ENCODE measurements around the gene PCOLCE2.
"Not testable (repeated sequence)": the region's sequence is repeated elsewhere in the genome, so short reads cannot be mapped to it uniquely, and the experiment has no call there.

The PCOLCE2 gene

DNA sequence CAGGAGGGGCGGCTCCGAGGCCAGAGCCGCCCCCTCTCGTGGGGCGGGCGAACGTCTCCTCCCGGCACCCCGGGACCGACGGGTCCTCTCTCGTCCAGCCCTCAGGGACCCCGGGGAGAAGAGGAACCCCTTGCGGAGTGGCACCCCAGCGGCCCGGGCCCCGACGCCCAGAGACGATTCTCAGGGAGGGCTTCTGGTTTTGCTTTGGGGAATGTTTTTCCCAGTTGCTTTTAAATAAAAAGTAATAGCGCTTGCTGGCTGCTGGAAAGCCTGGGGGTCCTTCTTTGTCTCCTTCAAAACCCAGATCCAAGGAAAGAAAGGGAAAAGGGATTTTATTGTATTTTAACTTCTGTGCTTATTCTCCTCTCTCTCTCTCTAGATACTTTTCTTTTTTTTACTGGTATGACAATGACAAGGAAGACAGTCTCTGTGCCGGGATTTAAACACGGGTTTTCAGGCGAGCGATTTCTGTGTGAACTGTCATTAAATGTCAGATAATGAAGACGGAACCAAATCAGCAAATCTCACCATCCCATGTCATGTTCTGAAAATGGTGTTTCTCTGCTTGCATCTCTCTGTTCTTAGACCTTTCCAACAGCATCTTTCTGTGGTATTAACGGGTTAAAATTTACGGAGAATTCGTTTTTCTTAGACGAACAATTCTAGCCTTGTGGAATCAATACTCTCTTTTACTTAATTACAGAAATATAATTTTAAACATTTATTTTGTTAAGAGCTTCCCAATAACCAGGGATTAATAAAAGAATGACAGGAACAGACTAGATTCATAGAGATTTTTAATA is 530 bp upstream of the PCOLCE2 start:
- peaks cover 0 to 3% (median 0%) of the 10 kb centered on the region in 5 donors for H3K27me3 ChIP-seq (ENCODE audit: control insufficient read depth in 5 of 5, insufficient read depth in 4 of 5, low read length in 5 of 5)
- H3K36me3 ChIP-seq (ENCODE audit: control insufficient read depth in 5 of 5, insufficient read depth in 5 of 5, low read length in 5 of 5), result peaks cover 0 to 5% (median 0%) of the 10 kb centered on the region in 5 donors
- H3K27ac ChIP-seq (ENCODE audit: low read depth, low read length), result peak overlapping the region; percentile 97
- peak overlapping the region in 4 of 5 donors; percentile 11 to 94 (median 84) for H3K9ac ChIP-seq (ENCODE audit: low read length in 5 of 5)
- peaks cover 0 to 47% (median 29%) of the 10 kb centered on the region in 5 donors for H3K4me1 ChIP-seq (ENCODE audit: control insufficient read depth in 5 of 5, insufficient read depth in 5 of 5, low read length in 5 of 5)
- H3K9me3 ChIP-seq (ENCODE audit: control insufficient read depth in 5 of 5, low read length in 5 of 5), result no peaks in the 10 kb centered on the region
- H3K4me3 ChIP-seq (ENCODE audit: low read depth in 1 of 5, low read length in 5 of 5), result peak overlapping the region; percentile 56 to 91 (median 76)

DNA sequence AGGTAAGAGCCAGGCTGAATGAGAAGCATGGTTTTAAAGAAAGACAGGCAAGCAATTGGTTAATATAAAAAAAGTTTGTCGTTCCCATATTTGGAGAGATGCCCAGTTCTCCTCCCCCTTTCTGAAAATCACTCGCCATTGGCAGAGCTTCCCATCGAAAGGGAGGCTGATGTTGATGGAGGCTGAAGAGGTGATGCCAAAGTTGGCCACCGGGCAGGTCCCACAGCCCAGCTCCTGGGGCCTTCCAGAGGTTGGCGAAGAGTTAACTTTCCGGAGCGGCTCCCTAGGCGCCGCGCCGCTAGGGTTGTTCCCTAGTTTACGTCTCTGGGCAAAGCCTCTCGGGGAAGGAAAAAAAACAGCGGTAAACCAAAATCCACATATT is 793 bp downstream of the PCOLCE2 start:
- peak overlapping the region; percentile 52 to 91 (median 76) for H3K4me3 ChIP-seq (ENCODE audit: low read depth in 1 of 5, low read length in 5 of 5)
- peak overlapping the region; percentile 97 for H3K27ac ChIP-seq (ENCODE audit: low read depth, low read length)
- peaks cover 0 to 47% (median 29%) of the 10 kb centered on the region in 5 donors for H3K4me1 ChIP-seq (ENCODE audit: control insufficient read depth in 5 of 5, insufficient read depth in 5 of 5, low read length in 5 of 5)
- H3K27me3 ChIP-seq (ENCODE audit: control insufficient read depth in 5 of 5, insufficient read depth in 4 of 5, low read length in 5 of 5), result peaks cover 0 to 3% (median 0%) of the 10 kb centered on the region in 5 donors
- no peaks in the 10 kb centered on the region for H3K9me3 ChIP-seq (ENCODE audit: control insufficient read depth in 5 of 5, low read length in 5 of 5)
- peaks cover 0 to 5% (median 0%) of the 10 kb centered on the region in 5 donors for H3K36me3 ChIP-seq (ENCODE audit: control insufficient read depth in 5 of 5, insufficient read depth in 5 of 5, low read length in 5 of 5)
- peak overlapping the region in 4 of 5 donors; percentile 11 to 94 (median 84) for H3K9ac ChIP-seq (ENCODE audit: low read length in 5 of 5)

DNA sequence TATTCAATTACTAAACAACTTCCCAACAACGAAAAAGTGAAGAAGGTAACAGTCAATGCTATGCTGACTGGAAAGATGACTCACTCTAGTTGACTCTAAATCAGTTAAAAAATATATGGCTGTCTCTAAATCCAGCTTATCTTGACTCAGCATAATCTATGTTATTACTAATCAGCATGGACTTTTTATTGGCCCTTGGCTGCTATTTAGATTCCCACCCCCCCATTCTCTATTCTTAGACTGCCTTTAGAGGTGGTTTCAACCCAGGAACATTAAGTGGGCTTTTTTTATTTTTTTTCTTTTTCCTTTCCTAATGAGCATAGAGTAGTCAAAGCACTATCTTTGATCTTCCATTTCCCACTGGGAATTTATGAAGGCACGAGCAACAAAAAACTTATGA is 1.9 kb downstream of the PCOLCE2 start:
- H3K36me3 ChIP-seq (ENCODE audit: control insufficient read depth in 5 of 5, insufficient read depth in 5 of 5, low read length in 5 of 5), result peaks cover 0 to 5% (median 0%) of the 10 kb centered on the region in 5 donors
- H3K27me3 ChIP-seq (ENCODE audit: control insufficient read depth in 5 of 5, insufficient read depth in 4 of 5, low read length in 5 of 5), result peaks cover 0 to 3% (median 0%) of the 10 kb centered on the region in 5 donors
- peak overlapping the region in 3 of 5 donors; percentile 52 to 85 (median 75) for H3K4me3 ChIP-seq (ENCODE audit: low read depth in 1 of 5, low read length in 5 of 5)
- H3K27ac ChIP-seq (ENCODE audit: low read depth, low read length), result peak overlapping the region; percentile 97
- peak overlapping the region in 4 of 5 donors; percentile 7 to 94 (median 74) for H3K9ac ChIP-seq (ENCODE audit: low read length in 5 of 5)
- H3K9me3 ChIP-seq (ENCODE audit: control insufficient read depth in 5 of 5, low read length in 5 of 5), result no peaks in the 10 kb centered on the region
- peaks cover 0 to 47% (median 29%) of the 10 kb centered on the region in 5 donors for H3K4me1 ChIP-seq (ENCODE audit: control insufficient read depth in 5 of 5, insufficient read depth in 5 of 5, low read length in 5 of 5)

DNA sequence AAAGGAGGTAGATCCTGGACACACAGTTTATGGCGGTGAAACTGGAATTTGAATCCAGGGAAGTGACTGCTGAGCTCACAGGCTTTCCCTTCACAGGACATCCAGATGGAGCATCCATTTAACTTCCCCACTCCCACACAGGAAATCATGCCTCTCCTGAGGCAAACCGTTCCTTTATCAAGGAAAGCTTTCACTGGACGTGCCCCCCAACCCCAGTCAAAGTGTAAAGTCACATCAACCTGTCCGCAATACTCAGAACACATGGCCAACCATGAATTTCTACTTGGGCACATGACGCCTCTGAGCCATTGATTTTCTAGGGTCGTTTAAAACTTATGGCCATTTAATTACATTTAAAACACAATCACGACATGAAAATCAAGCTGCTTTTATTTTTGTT is 2.9 kb downstream of the PCOLCE2 start:
- Histone ChIP-seq H3K9me3 (ENCODE audit: control insufficient read depth in 5 of 5, low read length in 5 of 5) (no peaks in the 10 kb centered on the region), H3K36me3 (ENCODE audit: control insufficient read depth in 5 of 5, insufficient read depth in 5 of 5, low read length in 5 of 5) (peaks cover 0 to 8% (median 0%) of the 10 kb centered on the region in 5 donors), H3K4me1 (ENCODE audit: control insufficient read depth in 5 of 5, insufficient read depth in 5 of 5, low read length in 5 of 5) (peaks cover 0 to 52% (median 29%) of the 10 kb centered on the region in 5 donors), H3K27me3 (ENCODE audit: control insufficient read depth in 5 of 5, insufficient read depth in 4 of 5, low read length in 5 of 5) (peaks cover 0 to 3% (median 0%) of the 10 kb centered on the region in 5 donors), H3K27ac (ENCODE audit: low read depth, low read length) (peak overlapping the region; percentile 97), H3K9ac (ENCODE audit: low read length in 5 of 5) (peak overlapping the region in 2 of 5 donors; percentile 14 to 94), H3K4me3 (ENCODE audit: low read depth in 1 of 5, low read length in 5 of 5) (no peak overlapping the region)

DNA sequence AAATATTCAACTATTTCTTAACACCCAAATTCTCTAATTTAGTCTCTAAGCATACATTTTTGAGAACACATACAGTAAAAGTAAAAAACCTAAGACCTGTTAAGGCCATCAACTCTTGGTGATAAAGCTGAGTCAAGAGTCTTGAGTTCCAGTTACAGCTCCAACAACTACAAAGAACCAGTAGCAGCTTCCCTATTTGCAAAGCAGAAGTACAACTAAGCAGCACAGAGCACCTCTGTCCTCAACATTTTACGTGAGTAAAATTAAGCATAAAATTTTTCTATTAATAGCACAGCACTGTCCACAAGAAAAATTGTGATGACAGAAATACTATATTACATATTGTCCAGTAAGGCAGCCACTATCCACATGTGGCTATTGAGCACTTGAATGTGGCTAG is 4.4 kb downstream of the PCOLCE2 start:
- H3K27ac ChIP-seq (ENCODE audit: low read depth, low read length), result peak overlapping the region; percentile 97
- H3K27me3 ChIP-seq (ENCODE audit: control insufficient read depth in 5 of 5, insufficient read depth in 4 of 5, low read length in 5 of 5), result peaks cover 0 to 3% (median 0%) of the 10 kb centered on the region in 5 donors
- H3K9me3 ChIP-seq (ENCODE audit: control insufficient read depth in 5 of 5, low read length in 5 of 5), result no peaks in the 10 kb centered on the region
- H3K4me1 ChIP-seq (ENCODE audit: control insufficient read depth in 5 of 5, insufficient read depth in 5 of 5, low read length in 5 of 5), result peaks cover 0 to 50% (median 28%) of the 10 kb centered on the region in 5 donors
- no peak overlapping the region for H3K4me3 ChIP-seq (ENCODE audit: low read depth in 1 of 5, low read length in 5 of 5)
- H3K9ac ChIP-seq (ENCODE audit: low read length in 5 of 5), result no peak overlapping the region
- peaks cover 0 to 8% (median 0%) of the 10 kb centered on the region in 5 donors for H3K36me3 ChIP-seq (ENCODE audit: control insufficient read depth in 5 of 5, insufficient read depth in 5 of 5, low read length in 5 of 5)

DNA sequence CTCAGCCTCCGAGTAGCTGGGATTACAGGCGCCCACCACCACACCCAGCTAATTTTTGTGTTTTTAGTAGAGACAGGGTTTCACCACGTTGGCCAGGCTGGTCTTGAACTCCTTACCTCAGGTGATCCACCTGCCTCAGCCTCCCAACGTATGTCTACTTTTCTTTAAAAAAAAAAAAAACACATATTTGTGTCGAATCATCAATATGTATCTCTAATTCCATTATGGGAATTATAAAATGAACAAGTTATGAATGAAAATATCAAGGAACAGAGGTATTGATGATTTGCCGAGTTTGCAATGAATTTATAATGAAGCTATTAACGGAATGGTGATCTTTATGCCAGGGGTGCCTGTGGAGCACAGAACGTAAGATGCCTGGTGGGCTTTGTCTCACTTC is 5.3 kb downstream of the PCOLCE2 start:
- H3K9me3 ChIP-seq (ENCODE audit: control insufficient read depth in 5 of 5, low read length in 5 of 5); H3K9ac ChIP-seq (ENCODE audit: low read length in 5 of 5); H3K36me3 ChIP-seq (ENCODE audit: control insufficient read depth in 5 of 5, insufficient read depth in 5 of 5, low read length in 5 of 5); H3K4me3 ChIP-seq (ENCODE audit: low read depth in 1 of 5, low read length in 5 of 5); H3K27me3 ChIP-seq (ENCODE audit: control insufficient read depth in 5 of 5, insufficient read depth in 4 of 5, low read length in 5 of 5): not testable (repeated sequence)
- H3K4me1 ChIP-seq (ENCODE audit: control insufficient read depth in 5 of 5, insufficient read depth in 5 of 5, low read length in 5 of 5), result peaks cover 0 to 50% (median 18%) of the 10 kb centered on the region in 5 donors
- peak overlapping the region; percentile 22 for H3K27ac ChIP-seq (ENCODE audit: low read depth, low read length)

DNA sequence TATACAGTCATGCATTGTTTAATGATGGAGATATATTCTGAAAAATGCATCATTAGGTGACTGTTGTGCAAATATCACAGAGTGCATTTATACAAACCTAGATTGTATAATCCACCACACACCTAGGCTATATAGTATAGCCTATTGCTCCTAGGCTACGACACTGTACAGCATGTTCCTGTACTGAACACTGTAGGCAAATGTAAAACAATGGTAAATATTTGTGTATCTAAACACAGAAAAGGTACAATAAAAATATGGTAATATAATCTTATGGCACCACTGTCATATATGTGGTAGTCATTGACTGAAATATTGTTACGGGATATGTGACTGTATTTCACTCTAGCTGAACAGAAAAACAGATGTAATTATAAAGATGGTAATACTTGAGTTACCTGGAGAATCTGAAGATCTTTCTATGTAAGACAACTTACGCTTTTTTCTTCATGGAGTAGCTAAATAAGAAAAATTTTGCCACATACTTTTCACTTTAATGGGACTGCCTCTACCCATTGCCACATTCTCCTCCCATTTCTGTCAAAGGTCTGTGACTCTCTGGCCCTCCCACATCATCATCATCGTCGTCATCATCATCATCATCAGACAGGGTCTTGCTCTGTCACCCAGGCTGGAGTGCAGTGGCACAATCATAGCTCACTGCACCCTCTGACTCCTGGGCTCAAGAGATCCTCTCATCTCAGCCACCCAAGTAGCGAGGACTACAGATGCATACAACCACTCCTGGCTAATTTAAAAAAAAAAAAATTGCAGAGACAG is 7.2 kb downstream of the PCOLCE2 start:
- H3K36me3 ChIP-seq (ENCODE audit: control insufficient read depth in 5 of 5, insufficient read depth in 5 of 5, low read length in 5 of 5), result peaks cover 0 to 8% (median 0%) of the 10 kb centered on the region in 5 donors
- H3K4me3 ChIP-seq (ENCODE audit: low read depth in 1 of 5, low read length in 5 of 5), result no peak overlapping the region
- peaks cover 3 to 45% (median 4%) of the 10 kb centered on the region in 5 donors for H3K4me1 ChIP-seq (ENCODE audit: control insufficient read depth in 5 of 5, insufficient read depth in 5 of 5, low read length in 5 of 5)
- H3K27me3 ChIP-seq (ENCODE audit: control insufficient read depth in 5 of 5, insufficient read depth in 4 of 5, low read length in 5 of 5), result no peaks in the 10 kb centered on the region
- no peak overlapping the region for H3K27ac ChIP-seq (ENCODE audit: low read depth, low read length)
- no peaks in the 10 kb centered on the region for H3K9me3 ChIP-seq (ENCODE audit: control insufficient read depth in 5 of 5, low read length in 5 of 5)
- no peak overlapping the region for H3K9ac ChIP-seq (ENCODE audit: low read length in 5 of 5)

DNA sequence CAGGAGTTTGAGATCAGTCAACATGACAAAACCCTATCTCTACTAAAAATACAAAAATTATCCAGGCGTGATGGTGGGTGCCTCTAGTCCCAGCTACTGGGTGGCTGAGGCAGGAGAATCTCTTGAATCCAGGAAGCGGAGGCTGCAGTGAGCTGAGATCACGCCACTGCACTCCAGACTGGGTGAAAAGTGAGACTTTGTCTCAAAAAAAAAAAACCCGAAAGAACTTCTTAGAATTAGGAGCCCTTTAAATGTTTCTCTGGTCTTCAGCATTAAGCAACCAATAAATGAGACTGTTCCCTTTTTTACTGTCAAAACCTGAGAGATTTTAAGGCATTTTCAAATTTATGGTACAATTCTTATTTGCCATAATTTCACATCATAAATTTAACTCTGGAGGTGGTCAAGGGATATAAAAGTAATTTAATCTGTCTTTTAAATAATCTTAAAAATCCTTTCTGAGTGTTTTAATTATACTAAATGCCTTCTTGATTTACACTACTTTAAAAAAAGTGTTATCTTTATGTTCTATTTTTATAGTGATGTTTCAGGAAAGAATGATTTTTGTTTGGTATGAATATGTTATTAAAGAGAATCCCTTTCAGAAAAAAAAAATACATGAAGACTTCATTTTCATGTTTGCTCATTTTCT is 10.1 kb downstream of the PCOLCE2 start:
- Histone ChIP-seq H3K27me3 (ENCODE audit: control insufficient read depth in 5 of 5, insufficient read depth in 4 of 5, low read length in 5 of 5) (no peaks in the 10 kb centered on the region), H3K9me3 (ENCODE audit: control insufficient read depth in 5 of 5, low read length in 5 of 5) (no peaks in the 10 kb centered on the region), H3K9ac (ENCODE audit: low read length in 5 of 5) (peak overlapping the region in 3 of 5 donors; percentile 58 to 74 (median 62)), H3K27ac (ENCODE audit: low read depth, low read length) (peak overlapping the region; percentile 93), H3K4me3 (ENCODE audit: low read depth in 1 of 5, low read length in 5 of 5) (no peak overlapping the region), H3K36me3 (ENCODE audit: control insufficient read depth in 5 of 5, insufficient read depth in 5 of 5, low read length in 5 of 5) (peaks cover 0 to 12% (median 2%) of the 10 kb centered on the region in 5 donors), H3K4me1 (ENCODE audit: control insufficient read depth in 5 of 5, insufficient read depth in 5 of 5, low read length in 5 of 5) (peaks cover 0 to 29% (median 4%) of the 10 kb centered on the region in 5 donors)

DNA sequence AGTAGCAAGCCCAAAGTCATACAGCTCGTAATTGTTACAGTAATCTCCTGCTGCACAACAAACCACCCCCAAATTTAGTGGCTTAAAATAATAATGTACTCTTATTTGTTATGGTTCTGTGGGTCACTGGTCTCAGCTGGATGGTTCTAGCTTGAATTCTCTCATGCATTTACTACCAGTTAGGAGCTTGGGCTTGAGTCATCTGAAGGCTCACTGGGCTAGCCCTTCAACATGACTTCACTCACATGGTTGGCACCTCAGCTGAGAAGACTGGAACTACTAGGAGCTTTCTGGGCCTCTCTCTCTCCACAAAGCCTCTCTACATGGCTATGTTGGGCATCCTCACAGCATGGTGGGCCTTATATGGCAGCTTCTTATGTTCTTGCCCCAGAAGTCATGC is 12.5 kb downstream of the PCOLCE2 start:
- H3K27ac ChIP-seq (ENCODE audit: low read depth, low read length), result peak overlapping the region; percentile 93
- H3K27me3 ChIP-seq (ENCODE audit: control insufficient read depth in 5 of 5, insufficient read depth in 4 of 5, low read length in 5 of 5), result no peaks in the 10 kb centered on the region
- H3K36me3 ChIP-seq (ENCODE audit: control insufficient read depth in 5 of 5, insufficient read depth in 5 of 5, low read length in 5 of 5), result peaks cover 0 to 10% (median 7%) of the 10 kb centered on the region in 5 donors
- H3K9ac ChIP-seq (ENCODE audit: low read length in 5 of 5), result no peak overlapping the region
- peaks cover 0 to 28% (median 4%) of the 10 kb centered on the region in 5 donors for H3K4me1 ChIP-seq (ENCODE audit: control insufficient read depth in 5 of 5, insufficient read depth in 5 of 5, low read length in 5 of 5)
- H3K4me3 ChIP-seq (ENCODE audit: low read depth in 1 of 5, low read length in 5 of 5), result no peak overlapping the region
- no peaks in the 10 kb centered on the region for H3K9me3 ChIP-seq (ENCODE audit: control insufficient read depth in 5 of 5, low read length in 5 of 5)

All from subcutaneous abdominal adipose tissue (tissue), 5 donors.